SW 1271 (cell line): ENCODE data around the gene TSPY2.
"Not testable (repeated sequence)": the region's sequence is repeated elsewhere in the genome, so short reads cannot be mapped to it uniquely, and the experiment has no call there.

Experiments
- DNase-seq, 2 experiments: peaks; one replicate each; lab custom pipeline; 2025; lab: John Stamatoyannopoulos, UW

TSPY2 gene

GRCh38 chrY:6245923-6246322 lies at the start of gene TSPY2:
TSPY2 (plus strand) TSS chrY:6246223; CDS start chrY:6246269, 46 bp downstream.
- not testable (repeated sequence) for DNase-seq

- not testable (repeated sequence) for DNase-seq
Measured at GRCh38 chrY:6209565-6209964, 36.5 kb upstream of the TSPY2 start.

GRCh38 chrY:6217045-6217444 lies 29.0 kb upstream of the TSPY2 start:
- not testable (repeated sequence) for DNase-seq

- not testable (repeated sequence) for DNase-seq
Measured at GRCh38 chrY:6269839-6270238, 23.8 kb downstream of the TSPY2 start.
